Small intestine (tissue), 7 donors: ENCODE data around the gene TFAM. TPM values are rescaled to one million over a fixed set of nuclear protein-coding genes. Genes with fewer than 3 reads are reported as not detected.
"Not testable (repeated sequence)": the region's sequence is repeated elsewhere in the genome, so short reads cannot be mapped to it uniquely, and the experiment has no call there.

Source experiments
- DNase-seq, 2 donors: peaks; one replicate each; pipeline versions ENCODE4 v3.0.0 to v3.0.0-alpha.2; 2013
- FAIRE-seq: peaks from 2 replicates; lab custom pipeline; 2012; peaks lifted over from hg19 to GRCh38; lab: Jason Lieb, UNC
- H3K27ac ChIP-seq, 3 donors: one replicate each; pipeline ENCODE4 v1.5.1; 2013; ENCODE audit warnings: low read length in 2 of 3, mild to moderate bottlenecking in 2 of 3, control low read depth in 1 of 3, inconsistent platforms in 1 of 3, low read depth in 1 of 3, moderate library complexity in 1 of 3
- H3K27me3 ChIP-seq, 3 donors: one replicate each; pipeline ENCODE4 v1.6.1; 2013; ENCODE audit warnings: low read length in 3 of 3, inconsistent platforms in 1 of 3; ENCODE audit not compliant: control insufficient read depth in 3 of 3, insufficient read depth in 3 of 3
- H3K36me3 ChIP-seq, 3 donors: one replicate each; pipeline ENCODE4 v1.6.1; 2013; ENCODE audit warnings: low read length in 3 of 3, inconsistent platforms in 1 of 3, low read depth in 1 of 3, mild to moderate bottlenecking in 1 of 3, moderate library complexity in 1 of 3; ENCODE audit not compliant: control insufficient read depth in 3 of 3, insufficient read depth in 2 of 3
- H3K4me1 ChIP-seq, 3 donors: one replicate each; pipeline ENCODE4 v1.6.1; 2013; ENCODE audit warnings: low read length in 2 of 3, inconsistent platforms in 1 of 3, low read depth in 1 of 3, mild to moderate bottlenecking in 1 of 3, moderate library complexity in 1 of 3; ENCODE audit not compliant: control insufficient read depth in 3 of 3, insufficient read depth in 2 of 3
- H3K4me3 ChIP-seq, 3 donors: one replicate each; pipeline ENCODE4 v1.5.1; 2013; ENCODE audit warnings: low read length in 3 of 3, control low read depth in 1 of 3, inconsistent platforms in 1 of 3, low read depth in 1 of 3, mild to moderate bottlenecking in 1 of 3, moderate library complexity in 1 of 3
- H3K9me3 ChIP-seq, 2 donors: one replicate each; pipeline ENCODE4 v1.6.1; 2013; ENCODE audit warnings: low read depth in 1 of 2, low read length in 1 of 2; ENCODE audit not compliant: control insufficient read depth in 2 of 2, insufficient read depth in 1 of 2
- WGBS, 3 donors: extraction: QIAGEN DNeasy Blood & Tissue Kit; methylation state at CpG; one replicate each; pipeline ENCODE4 v1.1.7; 2013; 5-methylcytosine and 5-hydroxymethylcytosine counted together
- polyA plus RNA-seq, 4 donors: library from polyadenylated mRNA; stranded (reverse) in 3 of 4; unstranded in 1 of 4; fragments of 200-250 nt in 3 of 4; fragments of 120-200 nt in 1 of 4; gene quantifications; one replicate each; pipeline versions ENCODE4 v1.2.1 to v1.2.3, GENCODE V29; 2013
- donor health status: healthy with polysubstance abuse.
- donor health status: control.
- donor health status: control.
- donor health status: Bipolar disorder and iron deficiency.
- donor health status: healthy.

TFAM gene
- polyA plus RNA-seq, 4 donors: 14.1 to 43.6 (median 19.0) TPM

DNA sequence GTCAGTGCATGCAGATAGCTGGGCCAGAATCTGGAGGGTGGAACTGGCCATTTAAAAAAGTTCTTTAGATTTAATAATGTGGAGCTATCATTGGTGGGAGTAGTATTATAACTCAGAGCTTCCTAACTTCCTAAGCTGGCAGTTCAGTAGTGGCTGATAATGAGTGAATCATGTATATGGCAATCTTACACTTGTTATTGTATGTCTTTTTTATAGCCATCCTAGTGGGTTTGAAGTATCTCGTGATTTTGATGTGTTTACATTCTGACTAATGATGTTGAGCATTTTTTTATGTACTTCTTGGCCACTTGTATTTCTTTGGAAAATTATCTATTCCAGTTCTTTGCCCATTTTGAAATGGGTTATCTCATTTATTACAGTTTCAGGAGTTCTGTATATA is 15.4 kb downstream of the TFAM start:
- H3K36me3 ChIP-seq: peaks cover 0 to 6% (median 2%) of the 10 kb centered on the region in 3 donors
- no peaks in the 10 kb centered on the region for H3K27me3 ChIP-seq
- 31 to 64% (median 59%) methylated on average over 1 of the region's 1 CpG for WGBS, 3 donors
- H3K27ac ChIP-seq: no peak overlapping the region
- FAIRE-seq (no peak), DNase-seq (no peak)
- H3K9me3 ChIP-seq: no peaks in the 10 kb centered on the region
- no peaks in the 10 kb centered on the region for H3K4me1 ChIP-seq
- no peak overlapping the region for H3K4me3 ChIP-seq

- FAIRE-seq: no peak
- 82 to 96% (median 90%) methylated on average over 2 of the region's 2 CpGs for WGBS, 3 donors
Measured at GRCh38 chr10:58404001-58404400, 18.8 kb downstream of the TFAM start.

DNA sequence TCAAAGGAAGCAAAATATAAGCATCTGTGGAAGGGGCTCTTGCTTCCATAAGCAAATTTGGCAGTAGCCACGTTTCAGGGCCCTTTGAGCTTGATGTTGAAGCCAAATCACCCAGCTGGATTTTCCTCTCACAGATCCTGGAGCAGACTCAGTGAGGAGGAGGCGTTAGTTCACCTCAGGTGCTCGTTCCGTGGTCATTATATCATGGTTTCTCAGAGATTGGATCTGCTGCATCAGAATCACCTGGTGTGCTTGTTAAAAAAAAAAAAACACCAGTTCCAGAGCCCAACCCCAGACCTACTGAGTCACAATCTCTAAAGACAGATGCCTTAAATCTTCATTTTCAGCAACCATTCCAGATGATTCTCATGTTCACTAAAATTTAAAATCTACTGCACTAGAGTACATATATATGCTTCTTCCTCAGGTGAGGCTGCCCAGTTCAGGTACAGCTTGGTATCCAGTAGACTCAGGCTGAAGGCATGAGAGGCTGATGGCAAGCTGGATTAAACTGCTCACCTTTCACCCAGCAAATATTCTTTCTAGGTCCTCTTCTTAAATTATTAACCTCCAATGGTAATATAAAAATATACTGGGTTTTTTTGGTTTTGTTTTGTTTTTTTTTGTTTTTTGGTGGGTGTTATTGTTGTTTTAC is 24.9 kb downstream of the TFAM start:
- WGBS, 3 donors: 36 to 54% (median 40%) methylated on average over 4 of the region's 4 CpGs
- FAIRE-seq: no peak

More at GRCh38 chr10:58404001-58404400, 18.8 kb downstream of the TFAM start:
- Histone ChIP-seq H3K27ac (no peak overlapping the region), H3K27me3 (no peaks in the 10 kb centered on the region), H3K4me1 (no peaks in the 10 kb centered on the region), H3K36me3 (no peaks in the 10 kb centered on the region), H3K9me3 (no peaks in the 10 kb centered on the region), H3K4me3 (no peak overlapping the region)
- no peak for DNase-seq

DNA sequence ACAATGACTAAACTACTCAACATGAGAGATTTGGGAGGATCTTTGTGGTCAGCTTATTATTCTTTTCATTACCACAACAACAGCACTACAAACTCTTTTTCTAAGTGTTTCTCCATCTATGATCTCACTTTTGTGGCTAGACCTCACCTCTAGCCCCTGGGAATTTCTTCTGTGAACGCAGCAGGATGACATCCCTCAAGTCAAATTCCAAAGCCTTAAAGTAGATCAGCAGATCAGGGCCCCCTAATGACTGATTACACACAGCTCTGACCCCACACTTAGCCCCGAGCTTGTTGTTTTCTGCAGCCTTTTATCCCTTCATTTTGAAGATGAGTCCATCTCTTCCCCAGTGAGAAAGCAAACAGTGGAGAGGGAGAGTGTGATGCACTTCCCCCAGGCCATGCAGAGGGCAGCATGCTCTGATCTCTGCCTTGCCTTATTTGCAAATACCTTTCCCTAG is 27.3 kb downstream of the TFAM start:
- H3K36me3 ChIP-seq: no peaks in the 10 kb centered on the region
- H3K4me1 ChIP-seq: no peaks in the 10 kb centered on the region
- no peak for DNase-seq
- no peak overlapping the region for H3K27ac ChIP-seq
- FAIRE-seq: no peak
- no peak overlapping the region for H3K4me3 ChIP-seq
- no peaks in the 10 kb centered on the region for H3K27me3 ChIP-seq
- WGBS, 3 donors: 46 to 70% (median 46%) methylated on average over 2 of the region's 2 CpGs
- H3K9me3 ChIP-seq: no peaks in the 10 kb centered on the region

More for the DNA sequence above, 24.9 kb downstream of the TFAM start:
- Histone ChIP-seq H3K27me3 (no peaks in the 10 kb centered on the region), H3K4me1 (no peaks in the 10 kb centered on the region), H3K4me3 (no peak overlapping the region), H3K36me3 (no peaks in the 10 kb centered on the region), H3K9me3 (no peaks in the 10 kb centered on the region), H3K27ac (no peak overlapping the region)
- no peak for DNase-seq

DNA sequence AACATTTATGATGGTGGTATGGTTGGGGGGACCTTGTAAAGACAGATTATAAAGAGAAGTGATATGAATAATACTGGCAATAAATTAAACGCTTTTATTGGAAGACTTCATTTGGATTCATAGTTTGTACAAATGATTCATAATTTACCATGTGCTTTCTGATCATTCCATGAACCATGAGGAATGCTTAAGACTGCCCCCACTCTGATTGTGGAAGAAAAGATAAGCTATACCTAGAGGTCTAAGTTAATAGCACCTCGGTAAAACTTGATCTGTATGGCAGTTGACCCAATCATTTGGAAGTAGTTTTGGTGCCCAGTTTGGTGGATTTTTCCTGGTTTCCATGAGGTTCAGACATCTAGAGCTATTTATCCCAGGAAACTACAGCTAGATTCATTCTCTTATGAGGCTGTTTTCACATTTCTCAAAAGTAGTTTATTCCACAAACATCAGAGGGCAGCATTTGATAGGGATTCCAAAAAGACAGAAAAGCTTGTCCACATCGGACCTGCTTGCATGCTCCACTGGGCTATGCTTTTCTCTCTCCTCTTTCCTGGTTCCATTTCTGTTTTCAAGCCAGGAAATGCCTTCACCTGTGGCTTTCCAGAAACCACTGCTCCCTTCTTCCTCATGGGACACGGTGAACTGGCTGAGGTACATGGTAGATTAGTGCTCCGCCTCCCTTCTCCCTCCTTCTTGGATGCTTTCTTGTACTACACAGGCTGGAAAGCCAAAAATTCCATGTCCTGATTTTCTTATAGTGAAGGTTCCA is 29.2 kb downstream of the TFAM start:
- FAIRE-seq (no peak), DNase-seq (peak; percentile 37 to 43)
- H3K9me3 ChIP-seq: no peaks in the 10 kb centered on the region
- H3K36me3 ChIP-seq: no peaks in the 10 kb centered on the region
- H3K27ac ChIP-seq: no peak overlapping the region
- WGBS, 3 donors: 27 to 45% (median 39%) methylated on average over 5 of the region's 5 CpGs
- no peak overlapping the region for H3K4me3 ChIP-seq
- H3K27me3 ChIP-seq: no peaks in the 10 kb centered on the region
- H3K4me1 ChIP-seq: no peaks in the 10 kb centered on the region

DNA sequence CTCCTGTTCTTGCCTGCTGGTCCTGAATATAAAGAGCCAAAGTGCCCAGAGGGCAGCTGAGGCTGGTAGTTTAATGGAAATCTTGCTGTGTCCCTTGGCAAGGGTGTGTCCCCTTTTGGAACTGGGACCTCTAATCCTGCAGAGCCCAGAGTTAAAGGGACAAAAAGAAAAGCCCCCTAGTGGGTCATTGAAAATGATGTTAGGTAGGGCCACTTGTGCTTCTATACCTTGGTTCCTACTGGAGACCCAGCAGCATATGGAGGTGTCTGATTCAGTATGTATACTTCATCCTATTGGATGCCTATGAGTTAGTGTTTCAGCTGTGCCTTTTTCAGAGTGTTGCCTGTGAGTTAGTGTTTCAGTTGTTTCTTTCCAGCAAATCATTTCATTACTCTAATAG is 30.5 kb downstream of the TFAM start:
- Histone ChIP-seq H3K9me3 (no peaks in the 10 kb centered on the region), H3K27me3 (no peaks in the 10 kb centered on the region), H3K27ac (no peak overlapping the region), H3K4me3 (no peak overlapping the region), H3K36me3 (no peaks in the 10 kb centered on the region), H3K4me1 (no peaks in the 10 kb centered on the region)
- DNase-seq (no peak), FAIRE-seq (no peak)

- not testable (repeated sequence) for H3K9me3 ChIP-seq, FAIRE-seq, H3K4me3 ChIP-seq, H3K4me1 ChIP-seq, H3K27ac ChIP-seq, DNase-seq, H3K36me3 ChIP-seq, H3K27me3 ChIP-seq
- 87 to 94% (median 93%) methylated on average over 2 of the region's 2 CpGs for WGBS, 3 donors
Measured at GRCh38 chr10:58417902-58418301, 32.7 kb downstream of the TFAM start.

DNA sequence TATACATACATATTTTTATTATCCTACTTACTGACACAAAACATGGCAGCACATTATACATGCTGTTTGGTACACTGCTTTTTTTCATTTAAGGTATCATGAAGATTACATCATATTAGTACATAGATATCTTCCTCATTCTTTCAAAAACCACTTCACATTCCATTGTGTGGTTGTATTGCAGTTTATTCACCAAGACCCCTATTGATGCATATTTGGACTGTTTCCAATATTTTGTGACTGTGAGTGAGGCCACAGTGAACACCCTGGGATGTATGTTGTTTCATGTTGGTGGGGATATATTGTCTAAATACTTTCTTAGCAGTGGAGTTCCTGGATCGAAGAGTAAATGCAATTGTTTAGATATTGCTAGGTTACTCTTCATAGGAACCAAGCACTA is 39.0 kb downstream of the TFAM start:
- FAIRE-seq (no peak), DNase-seq (no peak)
- Histone ChIP-seq H3K4me3 (no peak overlapping the region), H3K9me3 (peaks cover 0 to 23% of the 10 kb centered on the region in 2 donors), H3K27me3 (no peaks in the 10 kb centered on the region), H3K4me1 (no peaks in the 10 kb centered on the region), H3K27ac (no peak overlapping the region), H3K36me3 (no peaks in the 10 kb centered on the region)
- 76 to 100% (median 89%) methylated on average over 1 of the region's 1 CpG for WGBS, 3 donors
